MM.1S (cell line): ENCODE results near the gene SDHAF1.

Source experiments
- CTCF ChIP-seq: fragments of 300-600 bp; sonication (generic); IDR thresholded peaks from 2 replicates; pipeline ENCODE4 v1.5.1; 2016; ENCODE audit warnings: antibody characterized with exemption, low read length, mixed read lengths
- EZH2 ChIP-seq: fragments of 300-600 bp; sonication (generic); optimal IDR thresholded peaks from 2 replicates; pipeline ENCODE3; 2017; ENCODE audit warnings: low read depth, mild to moderate bottlenecking, antibody characterized with exemption, low read length, mixed read lengths
- EZH2phosphoT487 ChIP-seq: fragments of 300-600 bp; sonication (generic); IDR thresholded peaks from 2 replicates; pipeline ENCODE4 v1.6.1; 2018; ENCODE audit warnings: antibody characterized with exemption, low read length

DNA sequence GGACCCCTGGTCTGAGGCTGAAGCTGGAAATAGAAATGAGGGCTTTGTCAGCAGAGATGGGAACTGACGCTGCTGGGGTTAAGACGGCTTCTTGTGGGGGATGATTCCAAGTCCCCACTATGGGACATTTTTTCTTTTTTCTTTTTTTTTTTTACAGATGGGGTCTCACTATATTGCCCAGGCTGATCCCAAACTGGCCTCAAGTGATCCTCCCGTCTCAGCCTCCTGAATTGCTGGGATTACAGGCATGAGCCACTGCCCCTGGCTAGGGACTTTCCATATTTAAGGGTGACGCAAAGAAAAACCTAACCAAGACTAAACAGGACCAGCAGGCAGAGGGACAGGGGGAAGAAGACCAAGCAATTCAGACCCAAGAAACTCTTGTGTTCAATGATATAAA lies 48.8 kb upstream of the SDHAF1 start:
- TF ChIP-seq CTCF (no peak), EZH2 (no peak), EZH2phosphoT487 (no peak)
